Fibroblast of villous mesenchyme (primary cell): ENCODE measurements around the gene HIKESHI. TPM values are rescaled to one million over a fixed set of nuclear protein-coding genes. Genes with fewer than 3 reads are reported as not detected.
A peak's percentile ranks its signal among the peaks of the same experiment; 100 is the strongest.
"Not testable (repeated sequence)": the region's sequence is repeated elsewhere in the genome, so short reads cannot be mapped to it uniquely, and the experiment has no call there.

Experiments used
- DNase-seq: peaks from one replicate; pipeline ENCODE4 v3.0.0-alpha.2; 2010; ENCODE audit warnings: low read depth
- H3K4me3 ChIP-seq: 2 replicates; pipeline ENCODE4 v1.5.1; 2011; ENCODE audit warnings: low read depth, mild to moderate bottlenecking, low read length
- total RNA-seq: library from RNA; depleted of rRNA; stranded (reverse); fragments of >200 nt; gene quantifications from 2 replicates; pipeline ENCODE4 v1.2.3, GENCODE V29; 2012
- TF ChIP-seq, protein P1 (sequence below): IDR thresholded peaks from 2 replicates; pipeline ENCODE4 v1.5.1; 2012; ENCODE audit warnings: low read depth, mild to moderate bottlenecking, low read length; ENCODE audit not compliant: insufficient read depth

The HIKESHI gene
- total RNA-seq, 1 donor: 101 TPM

DNA sequence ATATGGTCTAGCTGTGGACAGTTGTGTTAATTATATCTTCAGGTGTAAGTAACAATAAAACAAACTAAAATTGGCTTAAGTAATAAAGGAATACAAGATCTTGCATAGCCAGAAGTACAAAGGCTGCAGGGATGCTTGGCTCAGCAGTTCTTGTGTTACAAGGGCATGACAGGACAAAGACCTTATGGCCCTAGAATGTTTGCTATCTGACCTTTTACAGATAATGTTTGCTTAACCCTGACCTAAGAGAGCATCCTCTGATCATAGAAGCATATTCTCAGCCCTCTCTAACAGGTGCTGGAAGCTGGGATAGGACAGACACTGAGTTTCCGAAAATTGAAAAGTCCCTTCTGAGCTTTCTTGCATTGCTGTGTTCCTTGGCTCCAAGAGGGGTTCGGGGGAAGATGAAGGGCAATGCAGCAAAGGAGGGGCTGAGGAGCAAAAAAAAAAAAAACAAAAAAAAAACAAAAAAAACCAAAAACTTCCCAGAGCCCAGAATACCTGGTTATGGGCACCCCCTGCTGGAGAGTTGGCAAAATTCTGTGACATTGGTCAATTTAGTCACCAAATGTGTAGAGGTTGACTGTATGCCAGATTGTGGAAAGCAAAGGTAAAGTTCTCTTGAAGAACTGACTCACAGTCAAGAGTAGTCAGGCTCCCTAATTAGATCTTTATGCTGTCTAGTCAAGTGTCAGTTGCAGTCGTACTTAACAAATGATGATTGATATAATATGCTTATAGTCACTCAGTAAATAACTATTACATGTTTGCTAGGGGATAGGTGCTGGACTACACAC lies 10.4 kb upstream of the HIKESHI start:
- no peak overlapping the region for H3K4me3 ChIP-seq
- TF ChIP-seq, protein P1, sequence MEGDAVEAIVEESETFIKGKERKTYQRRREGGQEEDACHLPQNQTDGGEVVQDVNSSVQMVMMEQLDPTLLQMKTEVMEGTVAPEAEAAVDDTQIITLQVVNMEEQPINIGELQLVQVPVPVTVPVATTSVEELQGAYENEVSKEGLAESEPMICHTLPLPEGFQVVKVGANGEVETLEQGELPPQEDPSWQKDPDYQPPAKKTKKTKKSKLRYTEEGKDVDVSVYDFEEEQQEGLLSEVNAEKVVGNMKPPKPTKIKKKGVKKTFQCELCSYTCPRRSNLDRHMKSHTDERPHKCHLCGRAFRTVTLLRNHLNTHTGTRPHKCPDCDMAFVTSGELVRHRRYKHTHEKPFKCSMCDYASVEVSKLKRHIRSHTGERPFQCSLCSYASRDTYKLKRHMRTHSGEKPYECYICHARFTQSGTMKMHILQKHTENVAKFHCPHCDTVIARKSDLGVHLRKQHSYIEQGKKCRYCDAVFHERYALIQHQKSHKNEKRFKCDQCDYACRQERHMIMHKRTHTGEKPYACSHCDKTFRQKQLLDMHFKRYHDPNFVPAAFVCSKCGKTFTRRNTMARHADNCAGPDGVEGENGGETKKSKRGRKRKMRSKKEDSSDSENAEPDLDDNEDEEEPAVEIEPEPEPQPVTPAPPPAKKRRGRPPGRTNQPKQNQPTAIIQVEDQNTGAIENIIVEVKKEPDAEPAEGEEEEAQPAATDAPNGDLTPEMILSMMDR: peak; percentile 71
- DNase-seq: peak; percentile 49

GRCh38 chr11:86292912-86293616 lies 9.0 kb upstream of the HIKESHI start:
- DNase-seq: no peak
- TF ChIP-seq, protein P1: no peak
- no peak overlapping the region for H3K4me3 ChIP-seq

- no peak overlapping the region for H3K4me3 ChIP-seq
- DNase-seq: no peak
- TF ChIP-seq, protein P1: no peak
Measured at GRCh38 chr11:86294026-86294425, 8.0 kb upstream of the HIKESHI start.

DNA sequence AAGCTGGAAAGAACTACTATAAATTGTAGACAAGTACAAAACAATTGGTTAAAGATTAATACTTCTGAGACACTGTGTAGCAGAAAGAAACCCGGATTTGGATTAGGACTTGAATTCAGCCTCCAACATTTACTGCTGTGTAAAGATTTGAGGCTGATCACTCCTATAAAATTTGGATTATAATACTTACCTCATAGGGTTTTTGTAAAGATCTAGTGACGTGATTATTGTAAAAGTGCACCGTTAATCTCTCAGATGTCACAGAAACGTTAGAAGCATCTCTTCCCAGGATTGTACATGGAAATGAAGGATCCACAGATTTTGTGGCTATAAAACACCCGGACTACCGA lies 323 bp upstream of the HIKESHI start:
- TF ChIP-seq, protein P1: no peak
- peak overlapping the region; percentile 98 for H3K4me3 ChIP-seq
- no peak for DNase-seq

GRCh38 chr11:86303257-86303656 lies 1.2 kb downstream of the HIKESHI start:
- TF ChIP-seq, protein P1: no peak
- DNase-seq: no peak
- peak overlapping the region; percentile 98 for H3K4me3 ChIP-seq

DNA sequence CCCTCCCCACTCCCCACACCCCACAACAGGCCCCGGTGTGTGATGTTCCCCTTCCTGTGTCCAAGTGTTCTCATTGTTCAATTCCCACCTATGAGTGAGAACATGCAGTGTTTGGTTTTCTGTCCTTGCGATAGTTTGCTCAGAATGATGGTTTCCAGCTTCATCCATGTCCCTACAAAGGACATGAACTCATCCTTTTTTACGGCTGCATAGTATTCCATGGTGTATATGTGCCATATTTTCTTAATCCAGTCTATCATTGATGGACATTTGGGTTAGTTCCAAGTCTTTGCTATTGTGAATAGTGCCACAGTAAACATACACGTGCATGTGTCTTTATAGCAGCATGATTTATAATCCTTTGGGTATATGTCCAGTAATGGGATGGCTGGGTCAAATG lies 6.7 kb downstream of the HIKESHI start:
- H3K4me3 ChIP-seq, DNase-seq: not testable (repeated sequence)

GRCh38 chr11:86313793-86314192 lies 11.8 kb downstream of the HIKESHI start:
- TF ChIP-seq, protein P1: no peak
- DNase-seq: peak; percentile 25

More at GRCh38 chr11:86313793-86314192, 11.8 kb downstream of the HIKESHI start:
- H3K4me3 ChIP-seq: no peak overlapping the region
